Sigmoid colon (tissue), 7 donors: ENCODE results near the gene KRTAP10-3. TPM values are rescaled to one million over a fixed set of nuclear protein-coding genes. Genes with fewer than 3 reads are reported as not detected.

Experiments used
- DNase-seq: peaks from one replicate; pipeline ENCODE4 v3.0.0-alpha.2; 2019
- H3K27ac ChIP-seq, 4 donors: fragments of 200-600 bp; sonication (generic); one replicate each; pipeline ENCODE4 v1.5.1; 2016 to 2019; ENCODE audit warnings: mild to moderate bottlenecking in 1 of 4
- H3K27me3 ChIP-seq, 3 donors: fragments of 200-600 bp; sonication (generic); one replicate each; pipeline ENCODE4 v1.5.1; 2019; ENCODE audit warnings: mild to moderate bottlenecking in 1 of 3
- H3K36me3 ChIP-seq, 4 donors: fragments of 200-600 bp; sonication (generic); one replicate each; pipeline ENCODE4 v1.5.1; 2016 to 2019
- H3K4me1 ChIP-seq, 4 donors: fragments of 200-600 bp; sonication (generic); one replicate each; pipeline ENCODE4 v1.5.1; 2017 to 2019
- H3K4me3 ChIP-seq, 4 donors: fragments of 200-600 bp; sonication (generic); one replicate each; pipeline ENCODE4 v1.5.1; 2017 to 2019; ENCODE audit warnings: mild to moderate bottlenecking in 2 of 4, moderate library complexity in 1 of 4
- H3K9me3 ChIP-seq, 4 donors: fragments of 200-600 bp in 3 of 4; sonication (generic) in 3 of 4; one replicate each; pipeline versions ENCODE4 v1.5.1 to v1.6.1; 2013 to 2019
- EP300 ChIP-seq, 4 donors: sonication (generic); formaldehyde crosslinking; IDR thresholded peaks; one replicate each; pipeline ENCODE4 v1.6.1; 2017; ENCODE audit warnings: antibody characterized with exemption in 4 of 4
- POLR2A ChIP-seq, 2 donors: fragments of 450-650 bp; IDR thresholded peaks; one replicate each; pipeline ENCODE4 v1.6.1; 2016; ENCODE audit warnings: antibody characterized with exemption in 2 of 2, mild to moderate bottlenecking in 2 of 2, moderate library complexity in 2 of 2
- POLR2AphosphoS5 ChIP-seq, 4 donors: sonication (generic); formaldehyde crosslinking; IDR thresholded peaks; one replicate each; pipeline ENCODE4 v1.6.1; 2017; ENCODE audit warnings: antibody characterized with exemption in 4 of 4
- WGBS, 2 donors: extraction: QIAGEN DNeasy Blood & Tissue Kit; methylation state at CpG; one replicate each; pipeline ENCODE4 v1.1.7; 2013; 5-methylcytosine and 5-hydroxymethylcytosine counted together
- intact Hi-C: fragments of 100-400 bp; cut with DNase I; formaldehyde crosslinking; loops from one replicate; pipeline ENCODE4 v1.15.1; 2023
- polyA plus RNA-seq, 3 donors: library from polyadenylated mRNA; stranded (reverse); fragments of 200-250 nt; gene quantifications; one replicate each; pipeline ENCODE4 v1.2.3, GENCODE V29; 2013
- total RNA-seq, 4 donors: library from RNA; depleted of rRNA; stranded (reverse); fragments of >200 nt; gene quantifications; one replicate each; pipeline ENCODE4 v1.1.0, GENCODE V29; 2016
- TF ChIP-seq, protein P1 (sequence below), 4 experiments: fragments of 450-650 bp in 3 of 4; fragments of 200-600 bp in 1 of 4; IDR thresholded peaks; one replicate each; pipeline ENCODE4 v1.5.1; 2016 to 2019; ENCODE audit warnings: antibody characterized with exemption in 4 of 4, mild to moderate bottlenecking in 3 of 4, moderate library complexity in 2 of 4
- donor health status: healthy with polysubstance abuse.
- donor health status: Bipolar disorder and iron deficiency.
- donor health status: healthy.

The KRTAP10-3 gene
- total and polyA plus RNA-seq, 7 donors, result 0.66 TPM; not detected in 6

DNA sequence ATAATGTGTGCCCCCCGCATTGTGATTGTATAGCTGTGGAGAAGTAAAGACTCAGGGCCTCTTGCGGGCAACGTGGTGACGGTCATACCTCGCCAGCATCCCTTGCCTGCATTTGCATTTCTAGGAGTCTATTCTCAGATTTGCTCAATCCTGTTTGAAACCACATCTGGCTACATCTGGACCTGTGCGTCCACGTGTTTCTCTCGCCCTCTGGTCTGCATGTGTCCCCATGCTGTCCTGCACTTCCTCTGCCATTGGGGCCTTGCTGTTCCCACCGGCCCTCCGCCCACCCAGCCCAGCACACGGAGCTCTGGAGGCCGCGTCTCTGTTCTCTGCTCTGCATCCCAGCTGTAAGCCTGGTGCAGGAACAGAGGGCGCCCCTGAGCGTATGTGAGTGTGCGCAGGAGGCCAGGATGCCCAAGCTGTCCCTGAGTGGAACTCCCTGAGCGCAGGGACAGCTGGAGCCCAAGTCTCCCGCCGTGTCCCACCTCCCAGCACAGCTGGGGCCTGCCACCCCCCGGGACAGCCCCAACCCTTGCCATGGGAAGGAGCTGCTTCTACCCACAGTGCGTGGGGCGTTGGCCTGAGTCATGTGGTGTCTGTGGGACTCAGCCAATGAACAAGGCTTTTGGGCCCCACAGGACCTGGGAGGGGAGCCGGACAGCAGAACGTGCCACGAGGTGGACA, 8.9 kb downstream of the KRTAP10-3 start:
- TF ChIP-seq POLR2AphosphoS5 (IDR thresholded peaks at IDR 0.05) (no peak), POLR2A (IDR thresholded peaks at IDR 0.05) (no peak), EP300 (IDR thresholded peaks at IDR 0.05) (no peak)
- TF ChIP-seq, protein P1, sequence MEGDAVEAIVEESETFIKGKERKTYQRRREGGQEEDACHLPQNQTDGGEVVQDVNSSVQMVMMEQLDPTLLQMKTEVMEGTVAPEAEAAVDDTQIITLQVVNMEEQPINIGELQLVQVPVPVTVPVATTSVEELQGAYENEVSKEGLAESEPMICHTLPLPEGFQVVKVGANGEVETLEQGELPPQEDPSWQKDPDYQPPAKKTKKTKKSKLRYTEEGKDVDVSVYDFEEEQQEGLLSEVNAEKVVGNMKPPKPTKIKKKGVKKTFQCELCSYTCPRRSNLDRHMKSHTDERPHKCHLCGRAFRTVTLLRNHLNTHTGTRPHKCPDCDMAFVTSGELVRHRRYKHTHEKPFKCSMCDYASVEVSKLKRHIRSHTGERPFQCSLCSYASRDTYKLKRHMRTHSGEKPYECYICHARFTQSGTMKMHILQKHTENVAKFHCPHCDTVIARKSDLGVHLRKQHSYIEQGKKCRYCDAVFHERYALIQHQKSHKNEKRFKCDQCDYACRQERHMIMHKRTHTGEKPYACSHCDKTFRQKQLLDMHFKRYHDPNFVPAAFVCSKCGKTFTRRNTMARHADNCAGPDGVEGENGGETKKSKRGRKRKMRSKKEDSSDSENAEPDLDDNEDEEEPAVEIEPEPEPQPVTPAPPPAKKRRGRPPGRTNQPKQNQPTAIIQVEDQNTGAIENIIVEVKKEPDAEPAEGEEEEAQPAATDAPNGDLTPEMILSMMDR (IDR thresholded peaks at IDR 0.05), result no peak
- intact Hi-C loops, result no loop called here

GRCh38 chr21:44548922-44549321, 9.7 kb downstream of the KRTAP10-3 start:
- no peak overlapping the region for H3K4me3 ChIP-seq

More for the DNA sequence above, 8.9 kb downstream of the KRTAP10-3 start:
- no peak for DNase-seq
- Histone ChIP-seq H3K4me1 (peaks cover 0 to 7% (median 4%) of the 10 kb centered on the region in 4 donors), H3K27ac (no peak overlapping the region), H3K9me3 (peaks cover 0 to 9% (median 0%) of the 10 kb centered on the region in 4 donors), H3K27me3 (peaks cover 0 to 30% (median 0%) of the 10 kb centered on the region in 3 donors), H3K36me3 (no peaks in the 10 kb centered on the region), H3K4me3 (no peak overlapping the region)
- 70 to 71% methylated on average over 25 of the region's 25 CpGs for WGBS, 2 donors

GRCh38 chr21:44548381-44548780, 10.2 kb downstream of the KRTAP10-3 start:
- WGBS, 2 donors, result 76 to 81% methylated on average over 13 of the region's 13 CpGs
- H3K9me3 ChIP-seq, result peaks cover 0 to 8% (median 0%) of the 10 kb centered on the region in 4 donors
- peaks cover 0 to 7% (median 4%) of the 10 kb centered on the region in 4 donors for H3K4me1 ChIP-seq
- TF ChIP-seq, protein P1 (IDR thresholded peaks at IDR 0.05), result no peak
- H3K27ac ChIP-seq, result no peak overlapping the region
- H3K36me3 ChIP-seq, result no peaks in the 10 kb centered on the region
- intact Hi-C loops, result no loop called here
- H3K4me3 ChIP-seq, result no peak overlapping the region
- DNase-seq, result no peak
- H3K27me3 ChIP-seq, result peaks cover 0 to 30% (median 0%) of the 10 kb centered on the region in 3 donors

More at GRCh38 chr21:44548922-44549321, 9.7 kb downstream of the KRTAP10-3 start:
- Histone ChIP-seq H3K27me3 (peaks cover 0 to 30% (median 0%) of the 10 kb centered on the region in 3 donors), H3K9me3 (peaks cover 0 to 6% (median 0%) of the 10 kb centered on the region in 4 donors), H3K36me3 (no peaks in the 10 kb centered on the region), H3K27ac (no peak overlapping the region), H3K4me1 (peaks cover 0 to 7% (median 4%) of the 10 kb centered on the region in 4 donors)
- intact Hi-C loops, result no loop called here
- no peak for DNase-seq
- no peak for TF ChIP-seq POLR2A (IDR thresholded peaks at IDR 0.05)
- TF ChIP-seq, protein P1 (IDR thresholded peaks at IDR 0.05), result no peak
- WGBS, 2 donors, result 36 to 42% methylated on average over 14 of the region's 14 CpGs

DNA sequence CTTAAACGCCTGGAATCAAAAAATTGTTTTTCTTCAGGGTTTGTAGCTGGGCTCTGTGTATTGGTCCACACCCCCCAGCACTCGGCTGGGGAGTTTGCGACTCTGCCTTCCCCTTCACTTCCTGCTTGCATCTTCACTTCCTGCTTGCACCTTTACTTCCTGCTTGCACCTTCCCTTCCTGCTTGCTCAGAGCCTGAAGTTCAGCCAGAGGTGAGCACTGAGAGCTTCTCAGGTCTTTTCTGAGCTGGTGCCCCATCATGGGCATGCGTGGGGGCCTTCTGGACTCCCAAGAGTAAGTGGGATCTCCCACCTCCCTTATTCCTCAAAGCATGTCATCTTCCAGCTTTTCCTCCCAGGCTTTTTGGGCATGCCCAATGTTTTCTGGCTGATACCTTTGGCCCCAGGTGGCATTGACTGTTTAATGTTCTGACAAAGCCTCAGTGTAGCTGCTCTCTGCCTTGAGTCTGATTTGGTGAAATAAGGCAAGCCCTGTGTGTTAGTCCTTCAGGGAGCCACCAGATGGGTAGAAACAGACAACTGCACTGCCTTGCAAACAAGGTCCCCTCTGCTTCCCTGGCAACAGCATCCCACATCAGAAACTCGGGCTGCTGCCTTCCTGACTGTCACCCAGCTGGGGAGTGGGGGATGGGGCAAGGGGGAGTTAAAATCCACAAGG, 10.8 kb downstream of the KRTAP10-3 start:
- Histone ChIP-seq H3K27me3 (peaks cover 0 to 30% (median 0%) of the 10 kb centered on the region in 3 donors), H3K36me3 (no peaks in the 10 kb centered on the region), H3K4me3 (no peak overlapping the region), H3K9me3 (peaks cover 0 to 10% (median 0%) of the 10 kb centered on the region in 4 donors), H3K27ac (no peak overlapping the region), H3K4me1 (peaks cover 0 to 7% (median 4%) of the 10 kb centered on the region in 4 donors)
- intact Hi-C loops, result no loop called here
- no peak for DNase-seq
- TF ChIP-seq, protein P1 (IDR thresholded peaks at IDR 0.05), result no peak
- TF ChIP-seq POLR2AphosphoS5 (IDR thresholded peaks at IDR 0.05) (no peak), POLR2A (IDR thresholded peaks at IDR 0.05) (no peak), EP300 (IDR thresholded peaks at IDR 0.05) (no peak)
- WGBS, 2 donors, result 43 to 46% methylated on average over 5 of the region's 5 CpGs
